NT2/D1 (cell line): ENCODE measurements around the gene PLIN4.

ENCODE experiments used
- DNase-seq: peaks from one replicate; pipeline ENCODE4 v3.0.0-alpha.2; 2011; ENCODE audit warnings: low read depth, low spot score
- H3K27me3 ChIP-seq: 2 replicates; pipeline ENCODE4 v1.6.0; 2011; ENCODE audit warnings: mild to moderate bottlenecking; ENCODE audit not compliant: insufficient read length, insufficient read depth
- H3K36me3 ChIP-seq: 2 replicates; pipeline ENCODE4 v1.6.1; 2011; ENCODE audit warnings: mild to moderate bottlenecking, low read length, mixed read lengths; ENCODE audit not compliant: insufficient read depth, insufficient read length
- H3K4me1 ChIP-seq: 2 replicates; pipeline ENCODE4 v1.5.1; 2011; ENCODE audit not compliant: insufficient read depth, insufficient read length
- H3K4me3 ChIP-seq: 2 replicates; pipeline ENCODE4 v1.5.1; 2011; ENCODE audit warnings: low read depth; ENCODE audit not compliant: insufficient read length
- H3K9ac ChIP-seq: 2 replicates; pipeline ENCODE4 v1.6.0; 2011; ENCODE audit warnings: low read depth; ENCODE audit not compliant: insufficient read length
- H3K9me3 ChIP-seq: 2 replicates; pipeline ENCODE4 v1.5.1; 2011; ENCODE audit warnings: mild to moderate bottlenecking, low read length; ENCODE audit not compliant: insufficient read depth
- SUZ12 ChIP-seq: IDR thresholded peaks from 2 replicates; pipeline ENCODE4 v1.6.1; 2011; ENCODE audit not compliant: insufficient read length, insufficient read depth; ENCODE audit errors: extremely low read depth
- YY1 ChIP-seq: IDR thresholded peaks from 2 replicates; pipeline ENCODE4 v1.6.1; 2011; ENCODE audit not compliant: insufficient read length, insufficient read depth
- ZNF274 ChIP-seq: IDR thresholded peaks from 2 replicates; pipeline ENCODE4 v1.6.1; 2011; ENCODE audit warnings: mild to moderate bottlenecking, low read depth, low read length

PLIN4 gene

DNA sequence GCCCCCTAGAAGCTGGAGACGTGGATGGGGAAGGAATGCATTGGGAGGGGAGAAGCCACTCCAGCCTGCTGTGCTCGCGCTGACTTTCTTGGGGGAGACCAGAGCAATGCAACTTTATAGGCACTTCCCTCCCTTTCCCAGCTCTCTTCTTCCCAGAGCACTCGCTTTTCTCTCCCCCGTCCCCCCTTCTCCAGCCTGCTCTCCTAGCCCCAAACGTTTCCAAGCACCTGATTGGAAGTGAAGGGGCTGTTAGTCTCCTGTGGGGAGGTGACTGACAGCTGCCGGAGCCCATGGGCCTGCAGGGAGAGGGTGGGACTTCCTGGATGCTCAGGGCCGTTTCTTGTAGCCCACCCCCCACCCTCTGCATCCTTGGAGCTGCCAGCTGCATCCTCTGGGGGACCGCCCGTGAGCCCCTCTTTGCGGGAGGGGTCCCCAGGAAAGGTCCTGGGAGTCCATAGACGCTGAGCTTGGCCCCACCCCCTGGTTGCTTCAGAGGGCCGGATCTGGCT, 43.7 kb downstream of the PLIN4 start:
- Histone ChIP-seq H3K36me3 (peaks cover 41% of the 10 kb centered on the region), H3K27me3 (no peaks in the 10 kb centered on the region), H3K4me3 (peak overlapping the region; percentile 85), H3K9me3 (no peaks in the 10 kb centered on the region), H3K9ac (peak overlapping the region; percentile 98), H3K4me1 (peaks cover 10% of the 10 kb centered on the region)
- peak; percentile 68 for DNase-seq
- TF ChIP-seq ZNF274 (no peak), SUZ12 (no peak), YY1 (no peak)

DNA sequence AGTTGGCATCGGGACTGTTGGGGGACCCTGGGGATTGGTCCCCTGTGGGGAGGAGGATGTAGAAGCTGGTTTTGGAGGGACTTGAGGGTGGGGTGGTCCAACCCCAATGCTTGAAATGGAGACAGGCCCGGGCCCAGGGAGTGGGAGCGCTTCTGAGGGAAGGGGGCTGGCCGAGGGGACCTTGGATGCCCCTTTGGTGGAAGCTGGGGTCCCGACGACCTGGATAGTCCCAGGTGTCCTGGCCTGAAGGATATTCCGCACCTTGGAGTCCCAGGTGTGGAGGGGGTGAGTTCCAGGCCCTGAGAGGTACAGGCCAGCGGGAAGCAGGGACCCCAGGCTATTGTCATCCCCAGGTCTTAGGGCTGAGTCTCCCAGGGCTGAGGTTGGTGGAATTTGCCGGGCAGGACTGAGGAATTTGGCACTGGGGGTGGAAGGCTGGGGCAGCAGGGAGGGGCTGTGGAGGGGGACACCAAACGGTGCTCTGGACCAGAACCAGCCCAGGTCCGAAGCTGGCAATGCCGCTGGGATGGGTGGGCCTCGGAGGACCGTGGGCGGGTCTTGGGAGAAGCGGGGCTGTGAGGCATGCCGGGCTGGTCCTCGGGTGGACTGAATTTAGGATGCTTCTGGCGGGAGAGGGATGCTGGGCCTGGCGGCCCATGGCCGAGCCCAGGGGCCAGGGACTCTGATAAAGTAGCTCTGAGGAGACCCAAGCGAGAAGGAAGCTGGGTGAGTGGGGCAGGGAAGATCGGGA, 44.3 kb downstream of the PLIN4 start:
- DNase-seq = no peak
- Histone ChIP-seq H3K27me3 (no peaks in the 10 kb centered on the region), H3K4me1 (peaks cover 9% of the 10 kb centered on the region), H3K36me3 (peaks cover 37% of the 10 kb centered on the region), H3K9me3 (no peaks in the 10 kb centered on the region), H3K9ac (peak overlapping the region; percentile 98), H3K4me3 (peak overlapping the region; percentile 85)
- no peak for TF ChIP-seq ZNF274
- no peak for TF ChIP-seq YY1
- TF ChIP-seq SUZ12 = no peak

DNA sequence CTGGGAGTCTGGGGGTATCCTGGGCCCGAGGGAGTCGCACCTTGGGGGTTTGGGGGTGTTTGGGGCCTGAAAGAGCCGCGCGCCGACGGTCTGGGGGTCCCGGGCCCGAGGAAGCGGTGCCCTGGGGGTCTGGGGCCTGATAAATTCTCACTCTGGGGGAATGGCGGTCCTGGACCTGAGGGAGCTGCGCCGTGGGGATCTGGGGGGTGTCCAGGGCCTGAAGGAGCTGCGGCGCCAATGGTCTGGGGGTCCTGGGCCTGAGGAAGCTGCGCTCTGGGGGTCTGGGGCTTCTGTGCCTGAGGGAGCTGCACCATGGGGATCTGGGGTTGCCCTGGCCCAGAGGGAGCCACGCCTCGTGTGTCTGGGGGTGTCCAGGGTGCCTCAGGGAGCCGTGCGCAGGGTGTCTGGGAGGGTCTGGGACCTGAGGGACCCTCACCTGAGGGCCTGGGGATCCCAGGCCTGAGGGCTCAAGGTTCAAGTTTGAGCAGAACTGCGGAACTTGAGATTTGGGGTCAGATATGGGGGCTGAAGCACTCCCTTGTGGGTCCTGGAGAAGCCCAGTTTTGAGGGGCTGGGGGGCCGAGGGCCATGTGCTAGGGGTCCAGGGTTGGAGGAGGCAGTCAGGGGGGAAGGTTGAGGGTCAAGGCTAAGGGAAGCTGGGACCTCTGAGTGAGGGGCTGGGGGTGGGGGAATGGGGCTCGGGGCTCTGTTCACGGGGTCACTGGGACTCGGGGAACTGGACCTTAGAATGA, 45.1 kb downstream of the PLIN4 start:
- H3K27me3 ChIP-seq = no peaks in the 10 kb centered on the region
- H3K4me1 ChIP-seq = peaks cover 7% of the 10 kb centered on the region
- peak overlapping the region; percentile 98 for H3K9ac ChIP-seq
- TF ChIP-seq YY1 (no peak), ZNF274 (no peak), SUZ12 (no peak)
- peaks cover 30% of the 10 kb centered on the region for H3K36me3 ChIP-seq
- no peak for DNase-seq
- no peaks in the 10 kb centered on the region for H3K9me3 ChIP-seq
- H3K4me3 ChIP-seq = peak overlapping the region; percentile 85

DNA sequence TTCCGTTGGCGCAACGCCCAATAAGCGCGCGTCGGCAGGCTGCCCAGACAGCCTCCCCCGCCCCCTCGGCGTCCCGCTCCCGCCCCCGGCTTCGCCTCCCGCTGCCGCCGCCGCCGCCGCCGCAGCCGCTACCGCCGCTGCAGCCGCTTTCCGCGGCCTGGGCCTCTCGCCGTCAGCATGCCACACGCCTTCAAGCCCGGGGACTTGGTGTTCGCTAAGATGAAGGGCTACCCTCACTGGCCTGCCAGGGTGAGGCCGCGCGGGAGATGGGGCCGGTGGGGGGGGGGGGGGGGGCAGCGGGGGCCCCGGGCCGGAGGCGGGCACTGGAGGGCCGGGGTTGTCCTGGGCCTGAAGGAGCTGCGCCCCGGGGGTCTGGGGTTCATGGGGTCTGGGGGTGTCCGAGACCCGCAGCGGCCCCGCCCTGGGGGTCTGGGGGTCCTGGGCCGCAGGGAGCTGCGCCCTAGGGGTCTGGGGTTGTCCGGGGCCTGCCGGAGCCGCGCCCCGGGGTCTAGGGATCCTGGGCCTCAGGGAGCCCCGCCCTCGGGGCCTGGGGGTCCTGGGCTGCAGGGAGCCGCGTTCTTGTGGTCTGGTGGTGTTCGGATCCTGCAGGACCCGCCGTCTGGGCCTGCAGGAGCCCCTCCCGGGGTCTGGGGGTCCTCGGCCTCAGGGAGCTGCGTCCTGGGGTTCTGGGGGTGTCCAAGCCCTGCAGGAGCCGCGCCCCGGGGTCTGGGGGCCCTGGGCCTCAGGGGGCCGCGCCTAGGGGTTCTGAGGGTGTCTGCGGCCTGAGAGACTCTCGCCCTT, 45.9 kb downstream of the PLIN4 start, which contains the start of gene HDGFL2:
TSS of gene HDGFL2 (plus strand) at position 124 of the 801 bp plus-strand sequence. CDS start at position 178, 54 bp downstream.
- no peaks in the 10 kb centered on the region for H3K9me3 ChIP-seq
- no peaks in the 10 kb centered on the region for H3K27me3 ChIP-seq
- DNase-seq = no peak
- H3K9ac ChIP-seq = peak within 1 kb of the TSS; percentile 98
- H3K4me1 ChIP-seq = peaks cover 7% of the 10 kb centered on the region
- H3K4me3 ChIP-seq = peak within 1 kb of the TSS; percentile 85
- H3K36me3 ChIP-seq = peaks cover 23% of the 10 kb centered on the region
- TF ChIP-seq ZNF274 (no peak), YY1 (no peak), SUZ12 (no peak)

DNA sequence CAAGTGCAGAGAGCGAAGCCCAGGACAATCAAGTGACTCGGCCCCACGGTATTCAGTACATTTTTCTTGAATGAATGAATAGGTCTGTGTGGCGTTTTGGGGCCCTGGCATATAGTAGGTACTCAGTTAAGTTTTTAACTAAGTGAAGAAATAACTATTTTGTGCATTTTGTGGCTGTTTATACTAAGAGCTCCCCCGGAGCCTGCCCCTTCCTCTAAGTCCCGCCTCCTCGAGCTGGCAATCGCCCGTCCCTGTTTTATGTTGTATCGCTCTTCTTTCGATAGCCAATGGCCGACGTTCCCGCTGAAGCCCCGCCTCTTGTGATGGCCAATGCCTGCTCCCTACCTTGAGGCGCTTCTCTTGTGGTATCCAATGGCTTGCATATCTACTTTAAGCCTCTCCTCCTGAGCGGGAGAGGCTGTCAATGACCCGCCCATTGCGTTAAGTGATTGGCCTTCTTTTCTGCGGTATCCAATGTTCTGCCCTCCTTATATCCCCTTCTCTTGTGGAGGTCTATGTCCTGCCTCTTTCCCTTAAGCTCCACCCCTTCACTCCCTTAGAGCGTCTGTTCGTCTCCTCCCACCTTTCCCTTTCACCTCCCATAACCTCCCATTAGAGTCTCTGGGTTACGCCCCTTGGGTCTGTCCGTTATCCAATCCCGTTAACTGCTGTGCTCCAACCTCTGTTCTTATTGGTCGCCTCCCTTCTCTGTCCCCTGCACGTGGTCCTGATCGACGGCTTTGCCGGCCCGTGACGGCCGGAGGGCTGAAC, 46.7 kb downstream of the PLIN4 start:
- H3K9me3 ChIP-seq = no peaks in the 10 kb centered on the region
- peak overlapping the region; percentile 57 for H3K4me3 ChIP-seq
- peaks cover 15% of the 10 kb centered on the region for H3K36me3 ChIP-seq
- DNase-seq = peak; percentile 99
- H3K9ac ChIP-seq = peak overlapping the region; percentile 79
- H3K4me1 ChIP-seq = peaks cover 7% of the 10 kb centered on the region
- H3K27me3 ChIP-seq = no peaks in the 10 kb centered on the region
- TF ChIP-seq ZNF274 = no peak
- TF ChIP-seq YY1 = no peak
- no peak for TF ChIP-seq SUZ12

DNA sequence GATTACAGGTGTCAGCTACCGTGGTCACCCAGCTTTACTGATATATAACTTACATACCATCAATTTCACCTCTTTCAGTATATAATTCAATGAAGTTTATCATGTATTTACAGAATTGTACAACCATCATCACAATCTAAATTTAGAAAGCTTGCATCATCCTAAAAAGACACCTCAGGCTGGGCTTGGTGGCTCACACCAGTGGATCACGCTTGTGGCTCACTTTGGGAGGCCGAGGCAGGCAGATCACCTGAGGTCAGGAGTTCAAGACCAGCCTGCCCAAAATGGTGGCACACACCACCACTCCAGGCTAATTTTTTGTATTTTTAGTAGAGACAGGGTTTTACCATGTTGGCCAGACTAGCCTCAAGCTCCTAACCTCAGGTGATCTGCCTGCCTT, 50.5 kb downstream of the PLIN4 start:
- TF ChIP-seq ZNF274 (no peak), SUZ12 (no peak), YY1 (no peak)
- H3K4me3 ChIP-seq = no peak overlapping the region
- no peak overlapping the region for H3K9ac ChIP-seq
- H3K36me3 ChIP-seq = no peaks in the 10 kb centered on the region
- no peaks in the 10 kb centered on the region for H3K4me1 ChIP-seq
- no peaks in the 10 kb centered on the region for H3K9me3 ChIP-seq
- DNase-seq = no peak
- H3K27me3 ChIP-seq = no peaks in the 10 kb centered on the region
